Dermis lymphatic vessel endothelial cell (primary cell): ENCODE results near the gene RPA3. TPM values are rescaled to one million over a fixed set of nuclear protein-coding genes. Genes with fewer than 3 reads are reported as not detected.

ENCODE experiments used
- total RNA-seq: library from RNA; depleted of rRNA; stranded (reverse); fragments of >200 nt; gene quantifications from 2 replicates; pipeline ENCODE4 v1.2.1, GENCODE V29; 2014

Gene RPA3
- total RNA-seq, result 12.0 and 12.4 TPM in 2 replicates

DNA sequence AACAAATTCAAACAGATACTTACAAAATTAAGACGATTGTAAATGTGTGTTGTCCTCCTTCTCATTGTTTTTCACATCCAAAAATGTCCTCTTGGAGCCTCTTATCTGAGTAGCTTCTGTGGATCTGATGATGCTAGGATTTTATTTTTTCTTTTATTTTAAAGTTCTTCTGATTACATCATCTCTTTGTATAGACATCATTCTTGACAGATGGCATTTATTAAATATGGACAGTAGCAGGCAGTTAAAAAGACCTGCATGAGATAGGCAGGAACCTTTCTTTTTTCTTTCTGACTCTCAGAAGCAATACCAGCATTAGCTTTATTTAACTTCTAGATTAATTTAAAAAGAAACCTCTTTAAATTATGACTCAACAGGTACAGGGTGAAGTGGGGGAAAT, at the start of gene RPA3:
RPA3 (minus strand) TSS at position 116 of the 400 bp plus-strand sequence. CDS start 78,189 bp downstream, outside the sequence.

GRCh38 chr7:7640221-7641128, 77.9 kb downstream of the RPA3 start, which contains the start of gene UMAD1:
TSS of gene UMAD1 (plus strand) at chr7:7640752. CDS start at chr7:7673372, 32,620 bp downstream.

Other genes starting within 250 kb of the RPA3 start
- gene COL28A1, start 182.7 kb downstream of the RPA3 start, total RNA-seq, result 0.17 TPM in 1 of 2 replicates, not detected in the other
- gene MIOS, start 151.7 kb downstream of the RPA3 start, total RNA-seq, result 17.1 and 26.2 TPM in 2 replicates
- gene UMAD1, start 77.9 kb downstream of the RPA3 start, total RNA-seq, result 5.5 and 7.4 TPM in 2 replicates